GM18508 (cell line): ENCODE measurements around the gene HIVEP2.

Source experiments
- ATAC-seq: cut with Tn5 transposase; IDR thresholded peaks from one replicate; pipeline ENCODE4 v1.9.1; 2021; ENCODE audit warnings: moderate number of reproducible peaks; ENCODE audit not compliant: insufficient read depth, unreplicated experiment

The HIVEP2 gene

DNA sequence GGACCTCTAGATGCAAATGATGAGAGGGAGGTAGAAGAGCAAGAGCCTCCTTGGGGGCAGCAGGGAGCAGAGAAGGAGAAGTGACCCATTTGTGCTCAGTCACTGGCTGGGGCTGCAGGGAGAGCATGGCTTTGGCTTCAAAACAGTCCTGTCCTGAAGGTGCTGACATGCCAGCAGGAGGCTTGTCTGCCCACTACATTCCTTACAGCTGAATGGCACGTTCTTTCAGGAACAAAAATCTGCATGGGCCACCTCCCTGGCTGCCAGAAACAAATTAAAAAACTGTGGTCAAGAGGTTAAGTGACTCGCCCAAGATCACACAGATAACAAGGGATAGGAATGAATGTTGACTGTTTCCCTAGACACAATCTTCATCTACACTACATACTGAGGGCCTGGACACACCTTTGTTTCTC lies 188.8 kb downstream of the HIVEP2 start:
- no peak for ATAC-seq

DNA sequence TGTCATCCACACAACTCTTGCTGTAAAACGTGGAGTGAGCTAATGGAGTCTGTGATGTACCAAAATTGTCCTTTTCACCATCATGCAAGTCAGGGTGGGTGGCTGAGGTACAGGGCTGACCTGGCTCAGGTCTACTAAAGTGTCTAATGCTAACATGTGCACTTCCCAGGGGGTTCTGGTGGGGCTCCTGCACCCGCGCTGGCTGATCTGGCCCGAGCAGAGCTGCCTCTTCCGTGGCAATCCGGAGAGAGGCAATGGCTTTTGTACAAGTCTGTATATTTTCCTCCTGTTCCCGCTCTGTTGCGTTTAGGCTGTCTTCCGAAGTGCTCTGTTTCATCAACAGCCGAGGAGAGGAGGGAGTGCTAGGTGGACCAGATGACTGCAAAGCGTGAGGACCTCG lies 191.8 kb downstream of the HIVEP2 start:
- ATAC-seq: no peak

DNA sequence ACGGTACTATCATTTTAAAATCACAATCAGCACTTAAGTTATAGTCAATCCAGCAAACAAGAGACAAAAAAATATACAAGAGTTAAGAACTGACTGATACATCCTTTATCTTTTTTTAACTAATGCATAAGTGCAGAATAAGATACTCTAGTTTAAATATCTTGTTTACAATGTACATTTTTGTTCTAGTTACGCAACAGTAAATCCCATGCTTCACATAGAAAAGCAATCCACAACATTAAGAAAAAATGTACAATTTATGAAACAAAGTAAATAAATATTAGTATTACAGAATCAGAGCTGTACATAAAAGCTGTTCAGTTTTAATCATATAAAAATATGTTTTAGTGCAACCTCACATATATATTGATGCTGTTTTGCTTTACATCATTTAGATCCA lies 192.6 kb downstream of the HIVEP2 start:
- no peak for ATAC-seq

DNA sequence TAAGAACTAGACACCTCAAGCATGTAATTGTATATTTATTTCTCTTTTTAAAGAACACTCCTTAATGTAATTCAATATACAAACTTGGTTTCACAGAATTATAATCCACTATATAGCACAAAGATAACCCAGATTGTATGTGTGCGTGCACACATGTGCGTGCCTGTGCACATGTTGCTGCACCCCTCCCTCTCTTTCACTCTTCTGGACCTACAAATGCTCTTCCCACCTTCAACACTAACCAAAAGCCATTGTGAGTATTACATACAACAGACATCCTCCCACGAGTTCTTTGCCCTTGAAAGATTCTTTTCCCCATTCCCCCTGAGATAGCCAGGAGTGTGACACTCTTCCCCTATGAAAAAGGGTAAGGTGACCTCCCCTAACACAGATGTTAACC lies 193.5 kb downstream of the HIVEP2 start:
- no peak for ATAC-seq

DNA sequence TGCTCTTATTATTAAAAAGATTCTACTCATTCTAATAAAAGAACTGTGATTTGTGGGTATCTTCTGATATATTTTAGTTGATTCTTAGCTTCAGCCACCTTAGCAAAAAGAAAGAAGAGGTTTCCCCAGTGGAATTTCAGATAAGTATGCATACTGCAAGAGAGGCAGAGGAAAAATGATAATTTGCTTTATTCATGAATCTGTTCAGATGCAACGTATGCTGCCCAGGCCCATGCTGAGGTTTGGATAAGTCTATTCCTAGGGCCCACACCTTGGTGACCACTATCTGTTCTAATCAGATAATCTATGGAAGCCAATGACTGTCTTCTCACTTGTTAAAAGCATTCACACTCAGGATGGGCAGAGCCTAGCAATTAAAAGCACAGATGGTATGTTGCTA lies 194.0 kb downstream of the HIVEP2 start:
- no peak for ATAC-seq

DNA sequence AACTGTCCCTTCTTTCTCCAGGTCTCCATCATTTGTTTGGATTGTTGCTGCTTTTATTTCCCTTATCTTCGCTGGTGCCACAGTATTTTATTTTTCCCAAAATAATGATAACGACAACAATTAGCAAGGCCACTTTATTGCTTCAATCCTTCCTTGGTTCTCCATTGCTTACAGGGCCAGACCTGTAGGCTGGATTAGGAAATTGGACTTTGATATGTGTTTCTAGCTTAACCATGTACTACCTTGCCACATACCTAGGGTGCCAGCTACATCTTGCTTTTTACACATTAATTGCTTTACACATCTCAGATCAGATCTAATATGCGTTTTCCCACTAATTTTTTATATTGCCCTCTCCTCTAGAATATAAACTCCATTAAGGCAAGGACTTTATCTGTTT lies 195.4 kb downstream of the HIVEP2 start:
- ATAC-seq: no peak

DNA sequence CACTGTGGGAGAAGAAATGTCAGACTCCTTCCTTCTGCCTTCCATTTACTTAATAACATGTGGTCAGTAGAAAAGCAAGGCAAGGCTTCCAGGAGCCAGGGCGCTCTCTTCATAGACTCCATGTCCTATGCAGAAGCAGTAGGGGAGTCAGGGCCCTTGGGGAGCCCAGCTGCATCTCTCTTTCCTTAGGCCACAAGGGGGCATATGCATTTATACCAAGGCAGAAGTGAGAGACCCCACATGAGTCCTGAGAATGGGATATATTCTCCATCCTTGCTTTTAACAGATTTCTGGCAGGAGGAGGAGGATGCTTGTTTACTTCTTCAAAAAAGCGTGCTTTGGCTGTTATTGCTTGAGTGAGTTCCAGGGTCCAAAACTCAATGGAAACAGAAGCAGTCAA lies 198.5 kb downstream of the HIVEP2 start:
- no peak for ATAC-seq

DNA sequence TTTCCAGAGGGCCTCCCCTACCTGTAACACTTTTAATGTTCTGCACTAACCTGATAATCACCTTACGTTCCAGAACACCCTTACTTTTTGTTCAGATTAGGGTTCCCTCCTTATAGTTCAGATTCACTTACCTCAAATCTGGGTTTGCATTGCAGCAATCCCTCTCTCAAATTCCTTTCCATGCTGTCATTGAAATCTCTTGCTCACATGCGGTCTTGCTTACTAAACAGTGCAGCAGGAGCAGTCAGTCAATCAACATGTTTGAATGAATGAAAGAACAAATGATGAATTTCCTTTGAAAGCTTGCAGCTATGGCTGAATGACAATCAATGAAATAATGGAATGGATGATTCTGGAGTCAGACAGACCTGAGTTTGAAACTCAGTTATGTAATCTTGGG lies 200.1 kb downstream of the HIVEP2 start:
- ATAC-seq: no peak

DNA sequence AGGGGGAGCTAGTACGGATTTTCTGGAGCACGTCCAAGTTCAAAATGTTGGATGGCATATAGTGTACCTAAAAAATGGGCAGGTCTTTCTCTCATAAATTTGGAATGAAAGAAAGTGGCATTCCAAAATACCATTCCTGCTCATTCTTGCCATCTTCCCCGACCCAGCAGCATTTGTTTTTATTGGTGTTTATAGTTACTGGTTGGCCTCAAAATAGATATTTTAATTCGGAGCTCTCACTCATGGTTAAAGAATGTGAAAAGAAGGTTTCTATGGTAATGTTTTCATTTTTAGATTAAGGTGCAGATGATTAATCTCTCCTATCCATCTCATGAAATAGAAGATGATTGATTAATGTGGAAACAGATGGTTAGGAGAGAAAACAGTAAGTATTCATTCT lies 204.5 kb downstream of the HIVEP2 start:
- no peak for ATAC-seq

DNA sequence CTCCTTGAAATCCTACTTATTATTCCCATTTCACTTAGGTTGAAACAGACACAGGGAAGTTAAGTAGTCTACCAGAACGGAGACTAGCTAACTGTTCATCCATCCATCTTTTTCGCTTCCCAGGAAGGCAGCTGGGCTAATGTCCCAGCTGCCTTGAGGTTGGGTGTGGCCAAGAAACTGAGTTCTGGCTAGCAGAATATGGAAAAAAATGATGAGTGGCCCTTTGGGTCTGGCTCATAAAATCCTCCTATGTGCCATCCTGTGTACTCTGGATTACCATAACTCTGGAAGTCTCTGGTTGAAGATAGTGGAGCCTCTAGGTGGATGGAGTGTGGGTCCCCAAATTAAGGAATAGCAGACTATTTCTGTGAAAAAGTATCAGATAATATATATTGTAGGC lies 206.2 kb downstream of the HIVEP2 start:
- no peak for ATAC-seq

DNA sequence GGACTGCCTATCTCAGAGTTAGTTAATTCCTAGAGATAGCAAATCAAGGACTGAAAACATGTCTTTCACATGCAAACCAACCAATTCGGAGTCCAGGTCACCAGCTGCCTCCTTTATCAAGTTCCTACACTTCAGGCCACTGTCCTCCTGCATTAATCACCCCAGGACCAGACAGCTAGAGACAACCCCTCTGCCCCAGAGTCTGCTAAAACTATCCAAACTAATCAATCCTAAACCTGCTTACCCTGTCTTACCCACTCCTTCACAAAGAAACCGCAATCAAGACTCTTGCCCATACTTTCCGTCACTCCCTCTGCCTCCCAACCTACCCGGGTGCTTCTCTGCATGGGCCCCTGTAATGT lies 207.0 kb downstream of the HIVEP2 start:
- ATAC-seq: no peak

DNA sequence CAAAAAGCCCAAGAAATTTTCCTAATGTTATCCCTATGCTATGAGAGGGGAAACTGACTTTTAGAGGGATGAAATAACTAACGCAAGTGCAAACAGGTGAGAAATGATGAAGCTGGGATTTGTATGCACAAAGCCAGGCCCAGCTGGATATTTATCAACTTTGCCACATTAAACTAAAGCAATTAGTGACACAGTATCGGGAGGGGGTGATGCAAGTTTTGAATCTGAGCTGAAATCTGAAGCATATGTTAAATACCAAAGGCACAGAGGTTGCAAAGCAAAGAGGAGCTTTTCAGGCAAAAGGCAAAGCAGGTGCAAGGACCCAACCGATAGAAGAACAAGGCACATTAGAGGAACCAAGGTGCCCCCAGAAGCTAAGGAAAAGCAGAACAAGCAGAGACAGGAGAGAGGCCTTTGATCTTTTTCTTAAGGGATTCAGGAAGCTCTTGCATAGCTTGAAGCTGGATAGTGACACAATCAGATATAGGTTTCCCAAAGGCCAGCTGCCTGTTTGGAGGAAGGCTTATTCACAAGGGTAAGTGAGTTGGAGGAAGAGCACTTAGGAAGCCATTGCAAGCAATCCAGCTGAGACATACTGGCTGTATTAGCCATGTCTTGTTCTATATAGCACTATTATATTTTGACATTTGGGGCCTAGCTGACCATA lies 207.5 kb downstream of the HIVEP2 start:
- ATAC-seq: no peak

DNA sequence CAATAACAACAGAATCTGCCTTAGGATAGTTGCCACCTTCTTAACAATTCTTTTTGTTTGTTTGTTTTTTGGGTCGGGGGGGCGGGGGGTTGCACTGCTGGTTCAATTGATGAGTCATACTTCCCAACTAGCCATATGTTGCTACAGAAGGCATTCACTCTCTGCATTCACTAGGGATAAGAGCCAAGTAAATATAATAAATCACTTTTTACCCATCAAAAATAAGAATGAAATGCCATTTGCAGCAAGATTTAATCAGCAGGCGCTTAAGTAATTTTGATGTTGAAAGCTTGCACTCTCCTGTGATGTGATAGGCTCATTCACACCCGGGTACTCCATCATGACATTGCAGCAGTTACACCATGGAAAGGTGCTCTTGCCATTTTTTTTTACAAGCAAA lies 209.8 kb downstream of the HIVEP2 start:
- no peak for ATAC-seq

DNA sequence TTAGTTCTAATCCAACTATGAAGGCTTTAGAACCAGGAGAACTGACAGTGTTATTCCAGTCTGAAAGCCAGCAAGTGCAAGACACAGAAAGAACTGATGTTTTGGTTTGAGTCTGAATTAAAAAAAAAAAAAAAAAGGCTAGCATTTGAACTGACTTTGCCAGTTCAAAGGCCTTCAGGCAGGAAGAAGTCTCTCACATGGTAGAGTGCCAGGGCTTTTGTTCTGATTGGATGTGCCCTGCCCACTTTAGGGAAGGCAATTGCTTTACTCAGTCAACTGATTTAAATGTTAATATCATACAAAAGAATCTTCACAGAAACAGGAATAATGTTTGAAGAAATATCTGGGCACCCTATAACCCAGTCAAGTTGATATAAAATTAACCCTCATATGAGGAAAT lies 212.2 kb downstream of the HIVEP2 start:
- ATAC-seq: no peak

DNA sequence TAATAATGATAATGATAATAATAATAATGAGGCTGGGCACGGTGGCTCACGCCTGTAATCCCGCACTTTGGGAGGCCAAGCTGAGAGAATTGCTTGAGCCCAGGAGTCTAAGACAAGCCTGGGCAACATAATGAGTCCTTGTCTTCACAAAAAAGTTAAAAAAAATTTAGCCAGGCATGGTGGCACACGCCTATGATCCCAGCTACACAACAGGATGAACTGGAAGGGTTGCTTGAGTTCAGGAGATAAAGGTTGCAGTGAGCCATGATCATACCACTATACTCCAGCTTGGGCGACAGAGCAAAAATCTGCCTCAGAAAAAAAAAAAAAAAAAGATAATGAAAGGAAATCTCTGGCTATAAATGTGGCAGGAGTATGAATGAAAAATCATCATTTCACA lies 213.4 kb downstream of the HIVEP2 start:
- ATAC-seq: no peak

DNA sequence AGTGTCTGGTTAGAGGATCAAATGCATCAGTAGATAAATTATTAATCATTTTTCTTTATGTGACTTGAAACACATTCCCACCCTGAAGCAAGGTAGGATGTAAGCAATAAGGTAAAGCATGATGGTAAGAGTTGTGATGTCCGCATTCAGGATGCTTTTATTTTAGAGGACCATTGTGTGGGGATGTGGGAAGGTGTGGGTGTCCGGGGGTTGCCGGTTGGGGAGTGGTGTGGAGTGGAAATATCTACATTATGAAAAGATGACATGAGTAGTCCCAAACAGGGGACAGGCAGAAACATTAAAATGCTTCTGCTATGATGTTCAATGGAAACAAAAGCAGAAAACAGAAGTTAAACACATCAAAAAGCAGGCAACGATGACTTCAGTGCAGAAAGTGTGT lies 215.4 kb downstream of the HIVEP2 start:
- no peak for ATAC-seq

DNA sequence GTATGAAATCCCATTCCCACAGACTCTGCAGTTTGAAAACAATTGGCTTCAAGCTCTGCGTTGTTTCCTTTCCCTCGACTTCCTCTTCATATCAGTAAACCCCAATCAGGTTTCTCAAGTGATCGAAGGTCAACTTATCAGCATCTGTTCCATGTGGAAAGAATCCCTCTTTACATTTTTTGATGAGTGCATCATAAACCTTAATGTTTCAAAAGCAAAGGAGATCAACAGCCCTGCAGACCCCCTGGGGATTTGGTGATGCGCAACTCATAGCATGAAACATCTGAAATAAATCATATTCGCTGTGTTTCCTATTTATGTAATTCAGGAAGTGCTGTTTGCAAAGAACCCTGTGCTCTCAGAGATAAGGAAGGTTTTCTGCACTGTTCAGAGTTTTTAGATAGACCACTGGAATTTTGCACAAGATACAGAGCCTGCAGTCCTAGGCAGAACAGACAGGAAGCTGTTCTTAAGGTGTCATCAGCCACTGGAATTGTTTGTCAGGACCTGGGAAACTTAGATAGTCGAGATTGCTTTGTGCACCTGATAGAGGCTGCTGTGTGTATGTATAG lies 216.0 kb downstream of the HIVEP2 start:
- ATAC-seq: no peak

DNA sequence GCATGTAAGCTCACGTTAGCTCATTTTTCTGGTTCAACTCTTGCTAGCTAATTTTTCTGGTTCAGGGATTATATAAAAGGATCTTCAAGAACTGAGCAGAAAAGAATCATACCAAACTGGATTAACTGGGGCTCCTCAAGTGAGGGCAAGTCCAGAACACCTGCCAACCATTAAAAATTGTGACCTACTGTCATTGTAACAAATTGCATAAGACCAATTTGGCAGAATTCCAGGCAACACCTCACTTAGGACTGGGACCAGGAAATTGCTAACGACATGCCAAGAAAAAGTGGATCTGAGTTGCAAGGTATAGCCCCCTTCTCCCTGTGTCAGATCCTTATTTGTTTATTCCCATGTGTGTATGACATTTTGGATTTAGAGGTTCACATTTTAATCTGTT lies 216.6 kb downstream of the HIVEP2 start:
- no peak for ATAC-seq

DNA sequence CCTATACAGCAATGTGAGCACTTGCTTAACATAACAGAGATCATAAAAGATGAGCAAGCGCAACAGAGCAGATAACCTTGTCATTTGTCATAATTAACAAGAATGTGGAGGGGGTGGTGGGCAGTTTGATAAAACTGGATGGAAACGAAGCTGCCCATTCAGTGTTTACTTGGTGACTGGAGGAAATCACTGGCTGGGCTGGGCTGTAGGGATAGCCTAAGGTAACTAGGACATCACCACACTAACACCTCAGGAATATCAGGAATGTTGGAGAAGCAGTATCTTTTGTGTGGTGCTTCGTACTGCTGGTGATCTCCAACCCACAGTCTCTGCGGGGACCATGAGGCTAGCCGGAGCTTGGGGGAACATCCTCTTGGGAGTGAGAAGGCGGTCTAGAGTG lies 218.4 kb downstream of the HIVEP2 start:
- no peak for ATAC-seq

DNA sequence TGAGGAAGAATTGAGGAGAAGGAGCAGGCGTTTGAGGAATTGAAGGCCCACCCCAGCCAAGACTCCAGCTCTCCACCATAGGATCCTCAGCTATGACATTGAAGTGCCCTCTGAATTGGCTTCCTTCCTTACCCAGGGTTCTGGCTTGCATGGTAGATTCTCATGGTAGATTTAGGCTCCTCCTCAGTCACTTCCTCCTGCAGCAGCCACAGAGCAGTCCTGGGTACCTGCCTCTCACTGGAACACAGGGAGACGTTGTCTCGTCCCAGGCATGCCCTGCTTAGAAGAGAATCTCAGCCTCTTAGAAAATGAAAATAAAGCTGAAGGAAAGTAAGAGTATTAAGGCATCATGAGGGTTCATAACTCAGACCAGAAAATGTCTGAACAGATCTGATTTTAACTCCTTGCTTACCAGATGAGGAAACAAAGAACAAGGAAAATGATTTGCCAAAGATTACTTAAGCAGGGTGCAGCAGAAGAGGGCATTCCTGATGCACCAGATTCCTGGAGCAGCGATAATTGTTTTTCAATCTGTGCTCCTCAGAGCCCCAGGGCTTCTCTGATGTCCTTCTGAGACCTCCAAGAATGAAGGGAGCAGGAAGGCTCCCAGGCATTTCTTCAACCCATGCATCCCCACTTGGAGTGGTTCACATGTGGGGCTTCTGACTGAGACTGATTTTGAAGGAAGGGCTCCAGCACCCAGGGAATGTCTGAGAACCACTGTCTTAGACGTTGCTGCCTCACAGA lies 219.8 kb downstream of the HIVEP2 start:
- no peak for ATAC-seq

DNA sequence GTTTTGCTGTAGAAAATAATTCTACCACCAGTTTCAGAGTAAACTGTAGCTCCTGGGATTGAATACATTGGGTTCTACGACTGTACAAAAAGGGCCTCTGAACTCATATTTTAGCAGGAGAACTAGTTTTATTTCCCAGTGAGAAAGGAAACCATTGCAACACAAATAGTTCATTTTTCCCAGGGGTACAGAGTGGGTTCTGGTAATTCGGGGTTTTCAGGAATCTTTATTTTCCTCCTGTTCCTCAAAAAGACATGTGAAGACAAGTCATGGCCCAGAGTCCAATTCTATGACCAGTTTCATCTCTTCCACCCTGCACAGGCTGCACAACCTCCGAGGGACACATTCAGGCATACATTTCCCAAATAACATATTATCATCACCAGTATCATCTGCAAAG lies 222.1 kb downstream of the HIVEP2 start:
- no peak for ATAC-seq

DNA sequence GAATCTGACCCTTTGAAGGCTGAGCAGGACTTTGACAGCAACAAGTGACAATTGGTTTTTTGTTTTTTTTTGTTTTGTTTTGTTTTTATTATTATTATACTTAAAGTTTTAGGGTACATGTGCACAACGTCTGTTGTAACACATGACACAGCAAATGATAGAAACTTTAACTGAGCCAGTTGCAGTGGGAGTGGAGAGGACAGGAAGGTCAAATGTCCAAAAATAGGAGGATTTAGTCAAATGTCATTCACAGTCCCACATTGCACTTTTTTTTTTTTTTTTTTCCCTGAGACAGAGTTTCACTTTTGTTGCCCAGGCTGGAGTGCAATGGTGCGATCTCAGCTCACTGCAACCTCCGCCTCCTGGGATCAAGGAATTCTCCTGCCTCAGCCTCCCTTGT lies 223.0 kb downstream of the HIVEP2 start:
- ATAC-seq: peak; percentile 62
